NCI-H446 (cell line): ENCODE measurements around the gene RAB40B.
"Not testable (repeated sequence)": the region's sequence is repeated elsewhere in the genome, so short reads cannot be mapped to it uniquely, and the experiment has no call there.

ENCODE experiments used
- DNase-seq, 2 experiments: peaks; one replicate each; lab custom pipeline; 2025; lab: John Stamatoyannopoulos, UW

The RAB40B gene, protein sequence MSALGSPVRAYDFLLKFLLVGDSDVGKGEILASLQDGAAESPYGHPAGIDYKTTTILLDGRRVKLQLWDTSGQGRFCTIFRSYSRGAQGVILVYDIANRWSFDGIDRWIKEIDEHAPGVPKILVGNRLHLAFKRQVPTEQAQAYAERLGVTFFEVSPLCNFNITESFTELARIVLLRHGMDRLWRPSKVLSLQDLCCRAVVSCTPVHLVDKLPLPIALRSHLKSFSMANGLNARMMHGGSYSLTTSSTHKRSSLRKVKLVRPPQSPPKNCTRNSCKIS

GRCh38 chr17:82698065-82698973 is at the start of gene RAB40B:
Gene RAB40B, minus strand, starts transcription at chr17:82698698. Its CDS starts 102 bp downstream, at chr17:82698596.
- peak; percentile 95 to 99 for DNase-seq

DNA sequence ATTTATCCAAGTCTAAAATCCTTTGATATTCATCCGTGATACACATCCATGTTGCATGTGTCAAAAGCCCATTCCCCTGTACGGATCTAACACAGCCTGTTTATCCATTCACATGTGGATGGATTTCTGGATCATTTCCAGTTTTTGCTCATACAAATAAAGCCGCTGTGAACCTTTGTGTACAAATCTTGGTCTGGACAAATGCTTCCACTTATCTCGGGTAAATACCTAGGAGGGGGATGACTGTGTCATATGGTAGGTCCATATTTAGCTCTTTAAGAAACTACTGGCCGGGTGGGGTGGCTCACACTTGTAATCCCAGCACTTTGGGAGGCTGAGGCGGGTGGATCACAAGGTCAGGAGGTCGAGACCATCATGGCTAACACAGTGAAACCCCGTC is 47.0 kb upstream of the RAB40B start:
- DNase-seq: no peak

DNA sequence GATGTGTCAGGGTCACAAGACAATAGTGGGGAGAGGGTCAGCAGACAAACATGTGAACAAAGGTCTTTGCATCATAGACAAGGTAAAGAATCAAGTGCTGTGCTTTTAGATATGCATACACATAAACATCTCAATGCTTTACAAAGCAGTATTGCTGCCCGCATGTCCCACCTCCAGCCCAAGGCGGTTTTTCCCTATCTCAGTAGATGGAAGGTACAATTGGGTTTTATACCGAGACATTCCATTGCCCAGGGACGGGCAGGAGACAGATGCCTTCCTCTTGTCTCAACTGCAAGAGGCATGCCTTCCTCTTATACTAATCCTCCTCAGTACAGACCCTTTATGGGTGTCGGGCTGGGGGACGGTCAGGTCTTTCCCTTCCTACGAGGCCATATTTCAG is 46.2 kb upstream of the RAB40B start:
- not testable (repeated sequence) for DNase-seq

DNA sequence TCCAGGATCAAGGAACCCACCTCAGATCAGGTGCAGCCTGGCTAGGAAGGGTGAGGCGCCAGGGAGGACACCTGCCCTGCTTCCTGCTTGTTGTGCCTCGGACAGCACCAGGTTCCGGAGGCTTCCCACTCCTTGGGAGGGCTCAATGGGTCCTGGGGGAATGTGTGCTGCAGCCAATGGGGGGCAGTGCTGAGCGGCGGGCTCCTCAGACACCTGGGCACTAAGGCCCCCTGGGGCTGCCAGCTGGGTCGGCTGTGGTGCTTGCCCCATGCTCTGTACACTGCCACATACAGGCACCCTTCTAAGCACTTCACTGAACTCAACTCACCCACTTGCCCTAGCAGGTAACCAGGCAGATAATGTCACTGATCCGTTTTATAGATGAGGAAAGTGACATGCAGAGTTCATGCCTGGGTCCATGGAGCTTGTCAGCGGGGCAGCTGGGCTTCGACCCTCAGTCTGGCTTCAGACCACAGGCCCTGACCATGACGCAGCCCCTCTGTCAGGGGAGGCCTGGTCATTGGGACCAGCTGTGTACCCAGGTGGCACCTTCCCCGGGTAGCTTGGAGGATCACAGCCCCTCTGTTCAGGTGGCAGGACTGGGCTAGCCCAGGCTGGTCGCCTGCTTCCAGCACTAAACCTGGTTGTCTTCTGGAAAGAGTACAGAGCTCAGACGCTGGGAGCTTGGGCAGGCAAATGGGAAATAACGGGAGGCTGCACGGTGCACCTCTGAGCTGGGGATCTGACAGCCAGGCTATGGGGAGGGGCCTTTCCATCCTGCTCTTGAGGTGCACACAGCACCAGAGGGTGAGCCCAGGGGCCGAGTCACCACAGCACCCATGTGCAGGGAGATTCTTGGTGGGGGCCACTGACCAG is 45.1 kb upstream of the RAB40B start:
- no peak for DNase-seq

GRCh38 chr17:82740906-82741759 is 42.6 kb upstream of the RAB40B start:
- no peak for DNase-seq

- DNase-seq: no peak
Observed at GRCh38 chr17:82737967-82738877, 39.7 kb upstream of the RAB40B start.

DNA sequence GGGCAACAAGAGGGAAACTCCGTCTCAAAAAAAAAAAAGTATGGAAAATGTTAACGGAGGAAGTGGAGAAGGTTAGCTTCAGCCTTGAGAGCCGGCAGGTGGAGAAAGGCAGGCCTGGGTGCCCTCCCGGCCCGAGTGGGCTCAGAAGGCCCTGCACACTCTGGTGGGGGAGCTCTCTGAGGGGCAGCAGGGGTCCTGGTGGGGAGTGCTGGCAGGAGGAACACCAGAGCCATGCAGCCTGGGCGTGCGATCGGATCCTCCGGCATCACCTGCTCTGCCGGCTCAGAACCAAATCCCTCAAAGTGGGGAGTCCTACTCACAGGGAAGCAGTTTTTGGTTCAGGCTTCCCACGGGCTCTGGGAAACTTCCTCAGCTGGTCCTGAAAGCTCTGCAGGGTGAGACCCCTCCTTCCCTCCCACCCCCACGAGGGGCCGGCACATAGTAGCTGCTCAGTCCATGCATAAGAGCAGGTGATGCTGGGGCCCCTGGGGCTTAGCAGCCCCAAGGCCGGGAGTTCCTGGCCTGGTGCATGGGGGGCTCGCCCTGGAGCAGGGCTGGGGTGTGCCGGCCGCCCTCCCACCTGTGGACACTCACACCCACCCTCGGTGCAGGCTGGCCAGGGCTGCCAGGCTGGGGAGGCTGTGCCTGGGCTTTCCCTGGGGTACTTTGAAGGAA is 38.1 kb upstream of the RAB40B start:
- no peak for DNase-seq

GRCh38 chr17:82734987-82735866 is 36.7 kb upstream of the RAB40B start, which contains the start of gene FN3K:
Gene FN3K, plus strand, starts transcription at chr17:82735615. Its CDS starts 22 bp downstream, at chr17:82735637.
- peak; percentile 64 to 78 for DNase-seq

DNA sequence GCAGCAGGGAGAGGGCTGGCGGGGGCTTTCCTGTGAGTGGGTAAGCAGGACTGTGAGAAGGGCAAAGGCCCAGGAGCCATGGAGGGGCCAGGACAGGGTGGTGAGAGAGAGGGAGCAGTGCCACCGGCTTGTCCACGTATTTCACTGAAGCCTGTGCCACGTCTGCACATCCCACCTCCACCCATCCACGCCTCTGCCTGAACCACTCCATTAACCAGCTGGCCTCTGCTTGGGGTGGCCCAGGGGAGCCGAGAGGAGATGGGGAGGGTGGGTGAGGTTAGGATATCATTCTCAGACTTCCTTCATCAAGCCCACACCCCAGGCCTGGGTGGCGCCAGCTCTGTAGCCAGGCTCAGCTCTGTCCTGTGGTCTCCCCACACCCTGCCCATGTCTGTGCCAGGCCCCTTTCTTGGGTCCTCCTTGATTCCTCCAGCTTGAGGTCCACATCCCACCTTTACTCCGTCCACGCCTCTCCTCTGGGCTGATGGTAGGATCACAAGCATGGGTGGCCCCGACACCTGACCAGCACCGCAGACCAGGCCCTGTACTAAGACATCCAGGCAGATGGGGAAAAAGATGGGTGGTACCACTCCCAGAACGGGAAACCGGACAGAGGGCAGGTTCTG is 33.7 kb upstream of the RAB40B start:
- no peak for DNase-seq

DNA sequence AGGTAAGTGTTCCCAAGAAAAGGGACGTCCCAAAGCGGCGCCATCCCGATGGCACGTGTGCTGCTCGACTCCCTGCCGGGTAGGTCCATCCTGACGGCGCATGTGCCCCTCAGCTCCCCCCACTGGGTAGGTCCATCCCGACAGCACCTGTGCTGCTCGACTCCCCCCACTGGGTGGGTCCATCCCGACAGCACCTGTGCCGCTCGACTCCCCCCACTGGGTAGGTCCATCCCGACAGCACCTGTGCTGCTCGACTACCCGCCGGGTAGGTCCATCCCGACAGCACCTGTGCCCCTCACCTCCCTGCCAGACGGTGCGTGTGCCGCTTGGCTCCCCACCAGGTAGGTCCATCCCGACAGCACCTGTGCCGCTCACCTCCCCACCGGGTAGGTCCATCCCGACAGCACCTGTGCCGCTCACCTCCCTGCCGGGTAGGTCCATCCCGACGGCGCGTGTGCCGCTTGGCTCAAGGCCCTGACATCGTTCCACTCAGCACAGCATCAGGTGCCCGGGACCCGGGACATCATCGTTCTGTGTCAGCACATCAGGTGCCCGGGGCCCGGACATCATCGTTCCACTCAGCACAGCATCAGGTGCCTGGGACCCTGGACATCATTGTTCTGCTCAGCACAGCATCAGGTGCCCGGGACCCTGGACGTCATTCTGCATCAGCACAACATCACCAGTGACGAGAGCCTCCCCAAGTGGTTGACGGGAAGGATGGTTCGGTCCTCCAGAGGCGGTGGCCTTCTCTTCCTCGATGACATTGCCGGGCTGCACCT is 31.2 kb upstream of the RAB40B start:
- no peak for DNase-seq

- DNase-seq: no peak
Observed at GRCh38 chr17:82726427-82726826, 27.9 kb upstream of the RAB40B start.

DNA sequence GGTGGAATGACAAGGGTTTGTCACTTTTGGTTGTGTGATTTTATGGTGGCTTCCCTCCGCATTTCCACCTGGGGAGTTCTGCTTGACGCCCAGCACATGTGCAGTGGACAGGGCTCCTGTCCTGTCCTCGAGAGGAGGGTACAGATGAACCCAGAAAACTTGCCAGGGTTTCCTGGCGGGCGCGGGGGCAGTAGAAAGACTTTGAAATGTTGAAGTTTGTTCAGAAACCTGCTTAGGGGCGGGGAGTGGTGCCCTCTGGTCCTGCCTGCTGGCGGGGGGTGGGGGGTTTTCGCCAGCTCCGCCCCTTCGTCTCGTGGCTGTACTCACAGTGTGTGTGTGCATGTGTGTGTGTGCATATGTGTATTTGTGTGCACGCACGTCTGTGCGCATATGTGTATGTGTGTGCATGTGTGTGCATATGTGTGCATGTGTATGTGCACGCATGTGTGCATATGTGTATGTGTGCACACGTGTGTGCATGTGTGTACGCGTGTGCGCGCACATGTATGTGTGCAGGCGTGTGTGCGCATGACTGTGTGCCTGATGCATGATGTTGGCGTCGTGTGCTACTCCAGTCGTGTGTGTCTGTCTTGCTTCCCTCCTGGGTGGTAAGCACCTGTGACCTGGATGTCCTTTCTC is 24.8 kb upstream of the RAB40B start:
- no peak for DNase-seq

DNA sequence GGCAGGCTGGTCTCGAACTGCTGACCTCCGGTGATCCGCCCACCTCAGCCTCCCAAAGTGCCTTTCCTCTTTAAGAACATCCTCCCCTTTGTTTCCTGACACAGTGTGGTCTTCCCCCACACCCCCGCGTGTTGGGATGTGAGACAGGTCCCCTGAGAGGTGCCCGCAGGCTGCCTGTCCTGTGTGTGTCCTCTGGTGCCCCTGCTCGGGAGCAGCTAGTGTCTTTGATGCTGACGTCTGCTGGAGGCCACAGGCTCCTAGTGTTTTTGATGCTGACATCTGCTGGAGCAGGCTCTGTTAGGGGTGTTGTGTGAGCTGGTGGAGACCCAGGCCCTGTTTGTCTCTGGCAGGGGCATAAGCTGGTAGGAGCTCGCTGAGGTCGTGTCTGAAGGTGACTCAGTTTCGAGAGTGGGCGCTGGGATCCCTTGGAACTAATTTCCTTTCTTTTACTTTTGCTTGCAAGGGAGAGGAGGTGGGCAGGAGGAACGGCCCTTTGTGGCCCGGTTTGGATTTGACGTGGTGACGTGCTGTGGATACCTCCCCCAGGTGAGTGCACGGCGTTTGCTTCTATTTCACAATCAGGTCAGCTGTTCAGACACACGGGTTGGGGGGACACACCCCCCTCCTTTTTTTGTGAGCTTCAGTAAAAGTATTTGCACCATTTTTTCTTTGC is 24.0 kb upstream of the RAB40B start:
- DNase-seq: no peak

DNA sequence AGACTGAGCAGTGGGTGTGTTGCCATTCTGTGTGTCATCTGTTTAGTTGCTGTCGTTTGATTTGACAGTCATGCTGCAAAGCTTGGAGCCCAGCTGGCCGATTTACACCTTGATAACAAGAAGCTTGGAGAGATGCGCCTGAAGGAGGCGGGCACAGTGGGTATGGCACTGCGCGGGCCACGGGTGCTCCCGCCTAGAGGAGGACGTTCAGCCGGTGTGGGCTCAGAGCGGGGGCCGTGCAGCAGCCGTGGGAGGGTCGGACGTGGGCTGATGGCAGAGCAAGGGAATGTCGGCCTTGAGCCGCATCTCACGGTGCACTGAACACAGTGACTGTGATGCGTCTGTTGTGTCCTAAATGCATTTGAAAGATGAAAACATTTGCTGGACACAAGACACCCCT is 21.7 kb upstream of the RAB40B start:
- DNase-seq: no peak

DNA sequence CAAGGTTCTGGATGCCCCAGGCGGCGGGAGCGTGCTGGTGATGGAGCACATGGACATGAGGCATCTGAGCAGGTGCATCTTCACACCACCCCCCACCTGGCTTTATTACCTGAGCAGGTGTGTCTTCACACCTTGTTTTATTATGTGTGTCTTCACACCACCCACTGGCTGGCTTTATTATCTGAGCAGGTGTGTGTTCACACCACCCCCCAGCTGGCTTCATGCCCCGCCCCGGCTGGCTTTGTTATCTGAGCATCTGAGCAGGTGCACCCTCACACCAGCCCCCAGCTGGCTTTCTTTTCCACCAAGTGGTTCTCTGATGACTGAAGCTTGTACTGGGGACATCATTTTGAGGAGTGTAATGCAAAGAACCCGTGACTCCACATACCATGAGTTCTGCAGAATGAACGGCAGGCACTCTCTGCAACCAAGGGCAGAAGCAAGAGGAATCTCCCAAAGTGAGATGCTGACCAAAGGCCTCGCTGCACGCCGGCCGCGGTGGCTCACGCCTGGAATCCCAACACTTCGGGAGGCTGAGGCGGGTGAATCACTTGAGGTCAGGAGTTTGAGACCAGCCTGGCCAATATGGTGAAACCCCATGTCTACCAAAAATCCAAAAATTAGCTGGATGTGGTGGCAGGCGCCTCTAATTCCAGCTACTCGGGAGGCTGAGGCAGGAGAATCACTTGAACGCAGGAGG is 20.6 kb upstream of the RAB40B start:
- DNase-seq: no peak
